Adipose tissue (tissue), 3 donors: ENCODE measurements around the gene CNTNAP3. TPM values are rescaled to one million over a fixed set of nuclear protein-coding genes. Genes with fewer than 3 reads are reported as not detected.
"Not testable (repeated sequence)": the region's sequence is repeated elsewhere in the genome, so short reads cannot be mapped to it uniquely, and the experiment has no call there.

ENCODE experiments used
- H3K27ac ChIP-seq: one replicate; pipeline ENCODE4 v1.5.1; 2013; ENCODE audit warnings: low read depth, low read length
- WGBS, 3 donors: extraction: QIAGEN DNeasy Blood & Tissue Kit; methylation state at CpG; one replicate each; pipeline ENCODE4 v1.1.7; 2013; 5-methylcytosine and 5-hydroxymethylcytosine counted together
- polyA plus RNA-seq, 3 donors: library from polyadenylated mRNA; stranded (reverse); fragments of 200-250 nt; gene quantifications; one replicate each; pipeline ENCODE4 v1.2.3, GENCODE V29; 2013
- donor health status: healthy with polysubstance abuse.
- donor health status: Bipolar disorder and iron deficiency.
- donor health status: healthy.

Gene CNTNAP3
- polyA plus RNA-seq, 3 donors, result 0.58 to 3.8 (median 2.7) TPM

DNA sequence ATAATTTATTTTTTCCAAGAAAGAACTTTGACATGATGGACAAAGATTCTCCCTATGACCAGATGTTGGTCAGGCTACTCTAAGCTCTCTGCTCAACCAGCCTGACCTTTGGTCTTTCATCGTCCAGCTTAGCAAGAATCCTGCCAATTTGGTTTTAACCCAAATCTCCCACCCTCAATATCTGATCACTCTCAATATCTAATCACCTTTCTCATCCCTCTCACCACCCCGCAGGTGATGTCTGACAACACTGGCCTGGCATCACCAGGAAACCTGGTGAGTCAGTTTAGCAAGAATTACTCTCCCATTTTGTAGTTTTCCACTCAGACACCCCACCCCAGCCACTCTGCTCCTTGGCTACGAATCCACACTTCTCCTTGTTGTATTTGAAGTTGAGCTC, 207.9 kb downstream of the CNTNAP3 start:
- WGBS, 3 donors, result 54 to 72% (median 61%) methylated on average over 3 of the region's 3 CpGs
- not testable (repeated sequence) for H3K27ac ChIP-seq

DNA sequence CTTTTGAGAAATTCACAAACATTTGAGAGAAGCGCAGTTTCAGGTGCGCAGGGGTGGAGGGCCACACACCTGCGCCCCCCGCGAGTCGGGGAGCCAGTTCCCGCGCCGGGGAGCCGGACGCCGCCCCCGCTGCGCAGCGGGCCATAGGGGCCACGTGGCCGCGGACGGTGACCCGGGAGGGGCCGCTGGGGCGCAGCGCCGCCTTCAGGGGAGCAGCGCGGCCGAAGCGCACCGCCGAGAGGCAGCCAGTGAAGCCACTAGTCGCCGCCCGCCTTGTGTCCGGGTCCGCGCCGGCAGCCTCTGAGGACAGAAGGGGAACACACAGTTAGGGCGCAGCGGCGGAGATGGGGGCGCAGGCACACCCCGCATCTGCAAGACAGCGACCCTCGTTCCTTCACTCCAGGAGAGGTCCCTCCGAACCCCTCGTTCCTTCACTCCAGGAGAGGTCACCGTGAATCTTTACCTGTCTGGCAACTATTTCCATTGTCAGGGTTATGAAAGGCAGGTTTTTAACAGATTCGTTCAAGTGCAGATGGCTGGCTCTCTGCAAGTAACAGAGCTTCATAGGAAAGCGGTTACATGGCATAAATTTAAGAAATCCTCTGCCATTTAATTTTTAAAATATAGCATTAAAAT, 209.2 kb downstream of the CNTNAP3 start:
- WGBS, 3 donors, result 5 to 13% (median 12%) methylated on average over 48 to 49 of the region's 49 CpGs
- not testable (repeated sequence) for H3K27ac ChIP-seq

DNA sequence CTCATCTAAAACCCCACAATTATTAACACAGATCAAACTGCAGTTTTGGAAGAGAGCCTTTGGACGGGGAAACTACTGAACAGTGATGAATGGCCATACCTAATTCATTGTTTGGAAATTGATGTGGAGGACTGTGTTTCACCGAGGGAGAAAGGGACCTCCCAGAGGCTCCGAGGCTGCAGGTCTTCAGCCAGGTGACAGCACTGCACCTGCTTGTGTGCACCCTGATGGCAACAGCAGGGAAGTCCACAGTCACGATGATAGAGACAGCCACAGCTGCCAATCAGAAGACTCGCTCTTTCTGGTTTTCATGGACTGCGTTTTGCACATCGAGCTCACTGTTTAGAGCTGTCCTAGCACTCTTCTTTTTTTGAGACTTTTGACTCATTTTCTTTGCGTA, 214.4 kb downstream of the CNTNAP3 start:
- WGBS, 3 donors, result 55 to 82% (median 79%) methylated on average over 8 of the region's 8 CpGs
- not testable (repeated sequence) for H3K27ac ChIP-seq

DNA sequence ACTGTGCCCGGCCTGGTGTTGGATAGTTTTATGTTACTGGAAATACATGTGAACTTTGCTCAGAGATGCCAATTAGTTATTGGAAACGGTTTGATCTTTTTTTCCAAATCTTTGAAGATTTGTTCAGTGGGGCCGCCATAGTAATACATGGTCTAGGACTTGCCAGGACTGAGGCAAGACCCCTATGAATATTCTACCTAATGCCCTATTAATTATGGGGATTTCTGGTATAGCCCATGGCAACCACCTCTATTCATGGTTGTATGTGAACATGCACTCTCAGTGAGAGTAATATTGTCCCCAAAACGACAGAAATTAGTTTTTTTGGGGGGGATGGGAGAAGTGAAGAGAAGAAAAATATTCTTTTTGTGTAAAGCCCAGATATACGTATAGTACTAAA, 220.3 kb downstream of the CNTNAP3 start:
- 71 to 83% (median 81%) methylated on average over 5 of the region's 5 CpGs for WGBS, 3 donors

DNA sequence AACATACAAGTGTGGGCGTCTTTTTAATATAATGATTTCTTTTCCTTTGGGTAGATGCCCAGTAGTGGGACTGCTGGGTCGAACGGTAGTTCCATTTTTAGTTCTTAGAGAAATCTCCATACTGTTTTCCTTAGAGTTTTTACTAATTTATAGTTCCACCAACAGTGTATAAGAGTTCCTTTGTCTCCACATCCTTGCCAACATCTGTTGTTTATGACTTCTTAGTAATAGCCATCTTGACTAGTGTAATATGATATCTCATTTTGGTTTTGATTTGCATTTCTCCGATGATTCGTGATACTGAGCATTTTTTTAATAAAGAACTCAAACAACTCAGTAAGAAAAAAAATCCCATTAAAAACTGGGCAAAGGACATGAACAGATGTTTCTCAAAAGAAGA, 225.0 kb downstream of the CNTNAP3 start:
- WGBS, 3 donors, result 73 to 89% (median 80%) methylated on average over 4 to 5 of the region's 5 CpGs
- not testable (repeated sequence) for H3K27ac ChIP-seq

More for the DNA sequence above, 220.3 kb downstream of the CNTNAP3 start:
- not testable (repeated sequence) for H3K27ac ChIP-seq

DNA sequence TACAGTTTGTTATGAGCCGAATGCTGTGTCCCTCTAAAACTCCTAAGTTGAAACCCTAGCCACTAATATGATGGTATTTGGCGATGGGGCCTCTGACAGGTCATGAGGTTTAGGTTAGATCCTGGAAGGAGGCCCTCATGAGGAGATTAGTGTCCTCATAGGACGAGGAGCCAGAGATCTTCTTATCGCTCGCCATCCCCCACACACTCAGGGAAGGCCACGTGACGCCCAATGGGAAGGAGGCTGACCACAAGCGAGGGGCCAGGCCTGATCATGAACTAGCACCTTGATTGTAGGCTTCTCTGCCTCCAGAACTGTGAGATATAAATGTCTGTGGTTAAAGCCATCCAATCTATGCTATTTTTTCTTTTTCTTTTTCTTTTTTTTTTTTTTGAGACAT, 233.5 kb downstream of the CNTNAP3 start:
- 76 to 84% (median 82%) methylated on average over 7 to 8 of the region's 8 CpGs for WGBS, 3 donors

DNA sequence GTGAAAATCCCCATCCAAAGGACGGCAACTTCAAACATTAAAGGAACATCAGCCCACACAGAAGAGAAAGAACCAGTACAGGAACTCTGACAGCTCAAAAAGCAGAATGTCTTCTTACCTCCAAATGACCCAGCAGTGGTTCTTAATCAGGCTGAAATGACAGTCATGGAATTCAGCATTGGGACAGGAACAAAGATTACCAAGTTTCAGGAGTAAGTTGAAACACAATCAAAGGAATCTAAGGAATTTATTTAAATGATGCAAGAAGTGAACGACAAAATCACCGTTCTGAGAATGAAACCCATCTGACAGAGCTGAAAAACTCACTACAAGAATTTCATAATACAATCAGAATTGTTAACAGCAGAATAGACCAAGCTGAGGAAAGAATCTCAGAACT, 241.1 kb downstream of the CNTNAP3 start:
- 23 to 49% (median 46%) methylated on average over 3 of the region's 3 CpGs for WGBS, 3 donors
- not testable (repeated sequence) for H3K27ac ChIP-seq

More for the DNA sequence above, 233.5 kb downstream of the CNTNAP3 start:
- not testable (repeated sequence) for H3K27ac ChIP-seq

DNA sequence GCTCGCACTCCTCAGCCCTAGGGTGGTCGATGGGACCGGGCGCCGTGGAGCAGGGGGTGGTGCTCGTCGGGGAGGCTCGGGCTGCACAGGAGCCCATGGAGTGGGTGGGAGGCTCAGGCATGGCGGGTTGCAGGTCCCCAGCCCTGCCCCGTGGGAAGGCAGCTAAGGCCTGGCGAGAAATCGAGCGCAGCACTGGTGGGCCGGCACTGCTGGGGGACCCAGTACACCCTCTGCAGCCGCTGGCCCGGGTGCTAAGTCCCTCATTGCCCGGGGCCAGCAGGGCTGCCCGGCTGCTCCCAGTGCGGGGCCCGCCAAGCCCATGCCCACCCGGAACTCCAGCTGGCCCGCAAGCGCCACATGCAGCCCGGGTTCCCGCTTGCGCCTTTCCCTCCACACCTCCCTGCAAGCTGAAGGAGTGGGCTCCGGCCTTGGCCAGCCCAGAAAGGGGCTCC, 245.6 kb downstream of the CNTNAP3 start:
- not testable (repeated sequence) for H3K27ac ChIP-seq
- 91 to 93% (median 92%) methylated on average over 22 to 27 of the region's 27 CpGs for WGBS, 3 donors

DNA sequence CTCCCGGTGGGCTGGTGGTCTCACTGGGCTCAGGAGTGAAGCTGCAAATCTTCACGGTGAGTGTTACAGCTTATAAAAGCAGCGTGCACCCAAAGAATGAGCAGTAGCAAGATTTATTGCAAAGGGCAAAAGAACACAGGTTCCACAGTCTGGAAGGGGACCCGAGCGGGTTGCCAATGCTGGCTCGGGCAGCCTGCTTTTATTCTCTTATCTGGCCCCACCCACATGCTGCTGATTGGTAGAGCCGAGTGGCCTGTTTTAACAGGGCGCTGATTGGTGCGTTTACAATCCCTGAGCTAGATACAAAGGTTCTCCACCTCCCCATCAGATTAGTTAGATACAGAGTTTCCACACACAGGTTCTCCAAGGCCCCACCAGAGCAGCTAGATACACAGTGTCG, 246.2 kb downstream of the CNTNAP3 start:
- not testable (repeated sequence) for H3K27ac ChIP-seq
- 87 to 90% (median 89%) methylated on average over 10 of the region's 10 CpGs for WGBS, 3 donors

DNA sequence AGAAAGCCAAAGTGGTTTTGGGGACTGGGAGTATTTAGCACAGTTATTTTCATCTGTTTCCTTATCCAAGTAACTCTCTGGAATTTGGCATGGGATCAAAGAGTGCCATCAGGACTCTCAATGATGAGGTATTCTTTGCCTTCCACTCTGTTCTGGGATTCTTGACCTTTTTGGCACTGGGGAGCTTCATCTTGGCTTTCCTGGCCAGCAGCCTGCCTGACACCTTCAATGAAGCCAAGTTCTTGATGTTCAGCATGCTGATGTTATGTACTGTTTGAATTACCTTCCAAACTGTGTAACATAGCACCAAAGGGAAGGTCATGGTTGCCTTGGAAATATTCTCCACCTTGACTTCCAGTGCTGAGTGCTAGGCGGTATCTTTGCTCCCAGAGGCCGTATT, 248.8 kb downstream of the CNTNAP3 start:
- H3K27ac ChIP-seq, result not testable (repeated sequence)
- 46 to 70% (median 61%) methylated on average over 2 of the region's 2 CpGs for WGBS, 3 donors

DNA sequence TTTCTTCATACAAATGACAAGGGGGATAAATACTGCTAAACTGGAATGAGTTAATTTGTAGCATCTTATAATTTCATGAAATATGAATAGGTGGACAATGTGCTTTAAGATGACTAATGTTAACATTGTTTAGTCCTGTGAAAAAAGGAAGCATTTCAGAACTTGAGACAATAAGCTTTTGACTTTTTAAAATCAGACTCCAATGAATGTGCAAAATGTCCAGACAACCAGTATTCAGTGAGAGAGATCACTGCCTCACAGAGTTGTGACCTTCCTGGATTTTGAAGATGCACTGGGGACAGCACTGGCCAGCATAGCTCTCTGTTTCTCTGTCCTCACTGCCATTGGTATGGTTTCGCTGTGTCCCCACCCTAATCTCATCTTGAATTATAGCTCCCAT, 249.7 kb downstream of the CNTNAP3 start:
- WGBS, 3 donors, result 75 to 91% (median 76%) methylated on average over 1 of the region's 1 CpG
- not testable (repeated sequence) for H3K27ac ChIP-seq

DNA sequence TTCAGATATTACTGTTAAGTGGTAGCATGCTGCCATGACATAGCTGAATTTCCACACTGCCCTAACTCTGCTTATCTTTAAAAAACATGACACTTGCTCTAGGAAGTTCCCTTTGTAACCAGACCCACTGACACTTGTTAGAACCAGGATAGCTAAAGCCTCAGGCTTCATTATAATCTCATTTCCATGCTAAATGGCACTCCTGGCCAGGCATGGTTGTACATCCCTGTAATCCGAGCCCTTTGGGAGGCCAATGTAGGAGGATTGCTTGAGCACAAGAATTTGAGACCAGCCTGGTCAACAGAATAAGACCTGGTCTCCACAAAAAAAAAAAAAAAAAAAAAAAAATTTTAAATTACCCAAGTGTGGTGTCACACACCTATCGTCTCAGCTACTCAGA, 254.1 kb downstream of the CNTNAP3 start:
- H3K27ac ChIP-seq, result not testable (repeated sequence)
- 69 to 91% (median 80%) methylated on average over 2 of the region's 2 CpGs for WGBS, 3 donors

DNA sequence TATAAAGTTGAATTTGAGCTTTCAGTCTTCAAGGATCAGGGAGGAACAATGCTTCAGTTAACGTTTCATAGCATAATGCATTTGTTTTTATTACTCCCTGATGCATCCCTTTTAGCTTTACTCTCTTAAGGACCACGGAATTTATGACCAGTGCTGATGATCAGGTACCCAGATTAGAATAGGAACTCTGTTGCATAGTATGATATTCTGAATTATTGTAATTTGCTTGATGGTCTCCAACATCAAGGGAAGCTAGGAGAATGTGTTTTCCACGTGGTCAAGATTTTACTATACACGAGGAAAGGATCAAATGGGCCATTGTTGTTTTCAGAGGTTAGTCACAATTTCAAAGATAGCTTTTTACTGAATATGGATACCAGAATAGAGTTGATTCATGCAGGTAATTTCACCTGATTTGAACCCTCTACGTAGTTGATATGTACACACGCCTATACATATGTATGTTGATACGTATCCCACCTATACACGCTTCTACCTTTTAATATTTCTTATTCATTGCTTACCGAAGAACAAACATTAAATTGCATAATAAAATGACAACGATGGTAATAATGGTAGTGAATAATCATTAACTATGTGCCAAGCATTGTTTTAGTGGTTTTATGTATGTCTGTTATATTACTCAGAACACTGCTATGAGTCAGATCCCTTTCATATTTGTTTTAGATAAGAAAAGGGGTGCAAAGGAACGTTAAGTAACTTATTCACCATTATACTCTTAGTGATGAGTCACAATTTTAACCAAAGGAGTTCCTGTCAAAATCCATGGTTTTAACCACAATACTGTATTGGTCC, 257.6 kb downstream of the CNTNAP3 start:
- H3K27ac ChIP-seq, result not testable (repeated sequence)
- WGBS, 3 donors, result 71 to 80% (median 79%) methylated on average over 6 to 7 of the region's 11 CpGs

DNA sequence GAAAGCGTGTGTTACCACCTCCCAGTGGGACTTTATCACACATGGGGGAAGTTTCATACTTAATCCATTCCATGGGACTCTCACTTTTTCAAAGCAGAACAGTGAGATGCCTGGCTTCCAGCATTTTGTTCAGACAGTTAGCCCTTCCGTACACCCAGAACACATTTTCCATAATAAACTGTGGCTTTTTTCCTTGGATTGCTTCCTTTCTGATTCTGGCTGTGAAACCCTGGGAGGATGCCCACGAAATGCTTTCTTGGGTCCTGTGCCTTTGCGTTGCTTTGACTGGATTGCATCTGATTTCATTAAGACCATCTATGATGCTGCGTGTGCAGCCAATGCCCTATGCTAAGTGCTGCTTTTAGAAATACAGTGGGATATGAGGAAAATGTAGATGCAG, 259.1 kb downstream of the CNTNAP3 start:
- 74 to 80% (median 79%) methylated on average over 4 to 5 of the region's 5 CpGs for WGBS, 3 donors

DNA sequence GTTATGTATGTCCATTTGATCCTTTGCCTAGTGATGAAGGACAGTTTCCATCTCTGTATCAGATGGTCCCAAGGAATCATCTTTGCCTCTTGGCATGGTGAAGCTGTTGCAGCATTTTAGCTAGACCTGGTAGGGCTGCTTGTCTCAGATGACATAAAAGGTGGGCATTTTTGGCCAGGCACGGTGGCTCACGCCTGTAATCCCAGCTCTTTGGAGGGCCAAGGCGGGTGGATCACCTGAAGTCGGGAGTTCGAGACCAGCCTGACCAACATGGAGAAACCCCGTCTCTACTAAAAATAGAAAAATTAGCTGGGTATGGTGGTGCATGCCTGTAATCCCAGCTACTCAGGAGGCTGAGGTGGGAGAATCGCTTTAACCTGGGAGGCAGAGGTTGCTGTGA, 259.8 kb downstream of the CNTNAP3 start:
- WGBS, 3 donors, result 77 to 92% (median 89%) methylated on average over 7 of the region's 7 CpGs
- H3K27ac ChIP-seq, result not testable (repeated sequence)

More for the DNA sequence above, 259.1 kb downstream of the CNTNAP3 start:
- H3K27ac ChIP-seq, result not testable (repeated sequence)

DNA sequence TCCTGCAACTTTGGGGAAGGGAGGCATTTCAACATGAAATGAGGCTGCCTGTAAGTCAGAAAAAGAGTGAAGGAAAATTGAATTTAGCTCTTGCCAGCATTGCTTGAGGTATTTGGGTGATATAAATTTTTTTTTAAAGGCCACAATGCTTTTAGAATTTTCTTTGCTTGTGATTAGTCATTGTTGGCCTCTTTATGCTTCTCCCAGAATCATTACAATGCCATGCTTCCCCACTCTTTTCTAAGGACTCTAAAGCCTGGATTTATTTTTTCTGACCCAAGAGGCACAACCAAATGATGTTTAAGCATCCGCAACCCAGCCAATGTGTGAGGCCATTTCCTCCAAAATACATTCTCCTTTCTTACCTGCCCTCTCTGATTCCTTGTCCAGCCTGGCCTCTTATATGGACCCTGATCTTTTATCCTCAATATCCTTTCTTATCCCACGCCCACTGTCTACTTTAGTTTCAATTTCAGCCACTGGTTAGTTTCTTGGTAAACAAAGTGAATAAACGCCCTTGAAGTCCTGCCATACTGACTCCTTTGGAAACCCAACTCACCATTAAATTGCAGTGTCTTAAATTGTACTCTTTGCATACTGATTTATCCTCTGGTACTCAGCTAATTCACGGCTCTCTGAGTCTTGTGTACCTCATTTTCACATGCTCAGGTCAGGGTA, 261.9 kb downstream of the CNTNAP3 start:
- WGBS, 3 donors, result 76 to 78% (median 76%) methylated on average over 4 of the region's 4 CpGs
- H3K27ac ChIP-seq, result not testable (repeated sequence)
